Fibroblast of the aortic adventitia (primary cell): ENCODE measurements around the gene NTSR1. TPM values are rescaled to one million over a fixed set of nuclear protein-coding genes. Genes with fewer than 3 reads are reported as not detected.
A peak's percentile ranks its signal among the peaks of the same experiment; 100 is the strongest.

Experiments
- DNase-seq: peaks from one replicate; pipeline ENCODE4 v3.0.0-alpha.2; 2010; ENCODE audit warnings: low read depth
- H3K4me3 ChIP-seq: 2 replicates; pipeline ENCODE4 v1.5.1; 2011; ENCODE audit warnings: low read depth, mild to moderate bottlenecking, control low read depth, low read length, moderate library complexity
- total RNA-seq: library from RNA; depleted of rRNA; stranded (reverse); fragments of >200 nt; gene quantifications from 2 replicates; pipeline ENCODE4 v1.2.3, GENCODE V29; 2012; ENCODE audit warnings: low replicate concordance
- TF ChIP-seq, protein P1 (sequence below): IDR thresholded peaks from 2 replicates; pipeline ENCODE4 v1.5.1; 2011; ENCODE audit warnings: mild to moderate bottlenecking, low read length, control low read depth, inconsistent platforms; ENCODE audit not compliant: insufficient read depth

The NTSR1 gene
- total RNA-seq, 1 donor = 8.0 TPM

DNA sequence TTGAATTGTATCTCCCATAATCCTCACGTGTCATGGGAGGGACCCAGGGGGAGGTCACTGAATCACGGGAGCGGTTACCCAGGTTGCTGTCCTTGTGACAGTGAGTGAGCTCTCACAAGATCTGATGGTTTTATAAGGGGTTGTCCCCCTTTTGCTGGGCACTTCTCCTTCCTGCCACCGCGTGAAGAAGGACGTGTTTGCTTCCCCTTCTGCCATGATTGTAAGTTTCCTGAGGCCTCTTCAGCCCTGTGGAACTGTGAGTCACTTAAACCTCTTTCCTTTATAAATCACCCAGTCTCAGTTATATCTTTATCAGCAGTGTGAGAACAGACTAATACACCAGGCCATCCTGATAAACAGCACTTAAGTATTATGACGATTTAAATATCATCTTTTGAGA is 78.7 kb downstream of the NTSR1 start:
- no peak for DNase-seq

DNA sequence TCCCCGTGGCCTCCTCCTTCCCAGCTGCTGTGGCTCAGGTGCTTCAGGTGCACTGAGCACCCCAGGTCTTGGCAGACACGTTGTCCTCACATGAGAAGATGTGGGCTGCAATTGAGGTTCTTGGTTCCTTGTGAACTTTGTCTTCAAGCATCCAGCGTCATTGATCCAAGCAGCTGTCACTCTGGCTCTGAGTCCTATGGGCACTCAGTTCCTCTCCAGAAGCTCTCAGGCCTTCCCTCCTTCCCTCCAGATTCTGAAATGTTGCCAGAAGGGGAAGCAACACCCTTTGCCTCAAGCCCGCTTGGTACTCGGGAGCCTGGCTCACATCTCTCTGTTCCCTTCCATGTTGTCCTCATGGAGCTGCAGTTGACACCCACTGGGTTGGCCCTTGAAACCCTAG is 79.2 kb downstream of the NTSR1 start:
- DNase-seq = no peak
- TF ChIP-seq, protein P1, sequence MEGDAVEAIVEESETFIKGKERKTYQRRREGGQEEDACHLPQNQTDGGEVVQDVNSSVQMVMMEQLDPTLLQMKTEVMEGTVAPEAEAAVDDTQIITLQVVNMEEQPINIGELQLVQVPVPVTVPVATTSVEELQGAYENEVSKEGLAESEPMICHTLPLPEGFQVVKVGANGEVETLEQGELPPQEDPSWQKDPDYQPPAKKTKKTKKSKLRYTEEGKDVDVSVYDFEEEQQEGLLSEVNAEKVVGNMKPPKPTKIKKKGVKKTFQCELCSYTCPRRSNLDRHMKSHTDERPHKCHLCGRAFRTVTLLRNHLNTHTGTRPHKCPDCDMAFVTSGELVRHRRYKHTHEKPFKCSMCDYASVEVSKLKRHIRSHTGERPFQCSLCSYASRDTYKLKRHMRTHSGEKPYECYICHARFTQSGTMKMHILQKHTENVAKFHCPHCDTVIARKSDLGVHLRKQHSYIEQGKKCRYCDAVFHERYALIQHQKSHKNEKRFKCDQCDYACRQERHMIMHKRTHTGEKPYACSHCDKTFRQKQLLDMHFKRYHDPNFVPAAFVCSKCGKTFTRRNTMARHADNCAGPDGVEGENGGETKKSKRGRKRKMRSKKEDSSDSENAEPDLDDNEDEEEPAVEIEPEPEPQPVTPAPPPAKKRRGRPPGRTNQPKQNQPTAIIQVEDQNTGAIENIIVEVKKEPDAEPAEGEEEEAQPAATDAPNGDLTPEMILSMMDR = no peak
- H3K4me3 ChIP-seq = no peak overlapping the region

More for the DNA sequence above, 78.7 kb downstream of the NTSR1 start:
- TF ChIP-seq, protein P1 = no peak
- no peak overlapping the region for H3K4me3 ChIP-seq

DNA sequence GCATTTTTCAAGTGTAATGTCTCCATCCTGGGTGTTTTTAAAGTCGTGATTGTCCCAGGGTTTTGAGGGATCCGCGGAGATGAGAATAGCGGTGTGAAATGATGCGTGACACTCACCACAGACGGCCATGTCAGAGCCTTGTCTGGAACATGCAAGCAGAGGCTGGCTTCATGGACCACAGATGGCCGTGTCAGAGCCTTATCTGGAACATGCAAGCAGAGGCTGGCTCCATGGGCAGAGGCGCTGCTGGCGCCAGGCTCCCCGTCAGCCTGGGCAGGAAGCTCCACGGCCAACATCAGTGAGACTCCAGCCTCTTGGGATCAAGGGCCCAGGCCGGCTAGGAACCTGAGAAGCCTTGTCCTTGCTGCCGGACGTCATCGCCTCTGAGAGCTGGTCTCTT is 80.0 kb downstream of the NTSR1 start:
- TF ChIP-seq, protein P1 = no peak
- no peak for DNase-seq
- H3K4me3 ChIP-seq = no peak overlapping the region

DNA sequence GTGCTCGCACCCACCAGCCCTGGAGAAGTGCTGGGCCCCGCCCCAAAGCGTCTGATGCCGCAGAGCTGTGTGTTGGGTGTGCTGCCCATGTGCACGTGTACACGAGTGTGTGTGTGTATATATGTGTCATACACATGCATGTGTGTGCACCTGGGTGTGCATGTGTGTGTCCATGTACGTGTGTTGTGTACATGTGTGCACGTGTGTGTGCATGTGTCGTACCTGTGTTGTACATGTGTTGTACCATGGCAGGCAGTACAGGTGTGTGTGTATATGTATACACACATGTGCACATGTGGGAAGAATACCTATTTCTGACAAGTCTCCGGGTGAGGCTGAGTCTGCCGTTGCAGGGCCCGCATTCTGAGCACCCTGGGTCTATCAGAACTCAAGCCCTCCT is 81.4 kb downstream of the NTSR1 start:
- TF ChIP-seq, protein P1 = no peak
- DNase-seq = no peak

DNA sequence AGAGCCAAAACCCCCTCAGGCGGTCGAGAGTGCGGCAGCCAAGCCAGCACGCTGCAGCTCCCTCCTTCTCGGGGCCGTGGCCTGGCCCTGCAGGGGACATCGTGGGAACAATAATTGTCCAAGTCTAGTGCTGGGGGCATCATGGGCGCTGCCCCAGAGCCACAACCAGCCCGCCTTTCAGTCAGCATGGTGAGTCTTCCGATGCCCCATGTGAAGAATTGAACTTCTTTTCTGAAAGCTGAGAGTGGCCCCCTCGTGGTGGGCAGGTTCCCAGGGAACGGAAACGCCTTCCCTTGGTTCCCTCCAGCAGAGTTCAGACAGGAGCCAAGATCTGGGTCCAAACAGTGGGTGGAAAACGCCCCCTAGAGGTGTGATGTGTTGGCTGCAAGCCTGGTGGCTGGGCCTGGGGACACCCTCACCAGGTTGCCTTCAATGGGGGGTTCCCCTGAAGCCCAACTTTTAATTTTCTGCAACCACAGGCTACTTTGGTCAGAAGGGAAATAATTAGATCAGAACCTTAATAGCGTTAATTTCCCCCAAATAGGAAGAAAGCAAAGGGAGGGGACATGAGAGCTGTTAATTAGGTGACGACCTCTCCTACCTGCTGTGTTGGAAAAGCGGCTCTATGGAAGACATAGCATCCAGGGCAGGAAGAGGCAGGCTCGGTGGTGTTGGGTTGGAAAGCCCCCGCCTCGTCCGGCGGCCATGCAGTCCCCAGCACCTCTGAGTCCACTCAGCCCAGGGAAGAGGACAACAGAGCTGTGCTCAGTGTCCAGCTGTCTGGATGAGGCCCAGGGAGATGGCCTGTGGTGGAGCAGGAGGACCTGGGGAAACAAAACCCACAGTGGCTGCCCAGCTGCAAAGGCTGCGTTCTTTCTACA is 82.9 kb downstream of the NTSR1 start:
- TF ChIP-seq, protein P1 = peak; percentile 93
- DNase-seq = peak; percentile 94

More for the DNA sequence above, 81.4 kb downstream of the NTSR1 start:
- H3K4me3 ChIP-seq = no peak overlapping the region

DNA sequence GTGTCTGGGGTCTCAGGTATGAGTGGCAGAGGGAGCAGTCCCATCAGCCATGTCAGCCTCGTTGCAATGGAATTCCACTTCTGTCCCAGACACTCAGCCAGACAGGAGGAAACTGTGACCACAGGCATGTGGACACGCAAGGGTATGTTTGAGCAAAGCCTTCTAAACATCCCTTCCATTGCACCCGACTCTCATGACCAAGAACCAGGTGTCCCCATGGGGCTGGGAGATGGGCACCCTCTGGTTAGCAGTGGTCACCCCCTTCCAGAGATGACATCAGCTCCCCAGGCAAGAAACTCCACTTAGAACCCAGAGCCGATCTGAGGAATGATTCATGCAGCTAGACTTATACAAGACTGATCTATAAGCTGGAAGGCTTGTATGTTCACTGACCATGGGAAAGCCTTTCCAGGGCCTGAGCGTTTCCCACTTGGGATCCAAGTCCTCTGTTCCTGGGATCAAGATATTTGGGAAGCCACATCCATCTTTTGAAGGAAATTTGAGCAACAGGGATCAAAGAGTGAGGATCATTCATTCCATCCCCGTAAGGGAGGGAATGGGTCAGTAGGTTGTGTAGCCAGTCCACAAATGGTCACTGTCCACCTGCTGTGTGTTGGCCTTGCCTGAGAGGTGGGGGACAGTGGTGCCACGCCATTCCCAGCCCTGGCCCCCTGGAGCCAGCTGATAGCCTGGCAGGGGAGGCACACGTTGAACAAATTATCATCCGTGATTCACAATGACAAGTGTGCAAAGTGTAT is 83.7 kb downstream of the NTSR1 start:
- peak; percentile 15 for DNase-seq

More for the DNA sequence above, 82.9 kb downstream of the NTSR1 start:
- H3K4me3 ChIP-seq = no peak overlapping the region

More for the DNA sequence above, 83.7 kb downstream of the NTSR1 start:
- no peak overlapping the region for H3K4me3 ChIP-seq
- TF ChIP-seq, protein P1 = no peak
